Stimulated activated CD8-positive, alpha-beta memory T cell treated with anti-CD3 and anti-CD28 coated beads, Interleukin-7, amount 100 ng/mL, for 48 hours (primary cell): ENCODE data around the gene FBXL4.

Source experiments
- DNase-seq, 2 donors: peaks; one replicate each; pipeline ENCODE4 v3.0.0-alpha.2; 2020; ENCODE audit warnings: low read depth in 1 of 2; ENCODE audit errors: extremely low read depth in 1 of 2

The FBXL4 gene

GRCh38 chr6:98947411-98948292, at the start of gene FBXL4:
Gene FBXL4 (minus strand): TSS chr6:98947946. CDS start chr6:98926988, 20,958 bp downstream.
- DNase-seq, result peak; percentile 67

GRCh38 chr6:98995116-98995515, 47.4 kb upstream of the FBXL4 start:
- DNase-seq, result no peak

GRCh38 chr6:98992535-98992934, 44.8 kb upstream of the FBXL4 start:
- no peak for DNase-seq

- DNase-seq, result no peak
Measured at GRCh38 chr6:98986071-98986615, 38.4 kb upstream of the FBXL4 start.

- no peak for DNase-seq
Measured at GRCh38 chr6:98985391-98985790, 37.6 kb upstream of the FBXL4 start.

- no peak for DNase-seq
Measured at GRCh38 chr6:98984121-98984520, 36.4 kb upstream of the FBXL4 start.

GRCh38 chr6:98981473-98981872, 33.7 kb upstream of the FBXL4 start:
- DNase-seq, result no peak

- no peak for DNase-seq
Measured at GRCh38 chr6:98980819-98981218, 33.1 kb upstream of the FBXL4 start.

- no peak for DNase-seq
Measured at GRCh38 chr6:98977671-98978292, 30.0 kb upstream of the FBXL4 start.

- no peak for DNase-seq
Measured at GRCh38 chr6:98976674-98977385, 29.1 kb upstream of the FBXL4 start.

GRCh38 chr6:98975421-98975820, 27.7 kb upstream of the FBXL4 start:
- DNase-seq, result no peak

- DNase-seq, result no peak
Measured at GRCh38 chr6:98974309-98974708, 26.6 kb upstream of the FBXL4 start.

- DNase-seq, result no peak
Measured at GRCh38 chr6:98973571-98973970, 25.8 kb upstream of the FBXL4 start.

GRCh38 chr6:98971303-98971702, 23.6 kb upstream of the FBXL4 start:
- DNase-seq, result no peak

GRCh38 chr6:98970469-98970868, 22.7 kb upstream of the FBXL4 start:
- DNase-seq, result no peak

GRCh38 chr6:98967616-98968015, 19.9 kb upstream of the FBXL4 start:
- DNase-seq, result no peak

- DNase-seq, result no peak
Measured at GRCh38 chr6:98959631-98960030, 11.9 kb upstream of the FBXL4 start.

GRCh38 chr6:98958776-98959175, 11.0 kb upstream of the FBXL4 start:
- no peak for DNase-seq

- DNase-seq, result no peak
Measured at GRCh38 chr6:98957450-98957849, 9.7 kb upstream of the FBXL4 start.

GRCh38 chr6:98949589-98949988, 1.8 kb upstream of the FBXL4 start:
- no peak for DNase-seq

GRCh38 chr6:98946879-98947410, 801 bp downstream of the FBXL4 start:
- peak; percentile 4 to 25 for DNase-seq
